HepG2 (cell line): Measurements from ENCODE around the gene TBCCD1. TPM values are rescaled to one million over a fixed set of nuclear protein-coding genes. Genes with fewer than 3 reads are reported as not detected.

ENCODE experiments used
- ATF1 ChIP-seq: IDR thresholded peaks from 2 replicates; pipeline ENCODE4 v1.6.1; 2016; ENCODE audit warnings: mild to moderate bottlenecking, control low read depth
- ATRX ChIP-seq: sonication (generic); formaldehyde crosslinking; IDR thresholded peaks from 2 replicates; pipeline ENCODE4 v1.4.0; 2020; ENCODE audit warnings: missing genetic modification reagents, borderline replicate concordance
- ERF ChIP-seq: IDR thresholded peaks from 2 replicates; pipeline ENCODE4 v1.6.1; 2018; ENCODE audit warnings: missing biosample characterization, missing genetic modification reagents
- FOXJ3 ChIP-seq: sonication (generic); formaldehyde crosslinking; IDR thresholded peaks from 2 replicates; pipeline ENCODE4 v1.4.0; 2020; ENCODE audit warnings: missing genetic modification reagents, mild to moderate bottlenecking, borderline replicate concordance
- KDM2A ChIP-seq: sonication (generic); formaldehyde crosslinking; IDR thresholded peaks from 2 replicates; pipeline ENCODE4 v1.4.0; 2020; ENCODE audit warnings: low read depth, missing genetic modification reagents, borderline replicate concordance
- KLF11 ChIP-seq: IDR thresholded peaks from 2 replicates; pipeline ENCODE4 v1.6.1; 2016; ENCODE audit warnings: missing compliant biosample characterization
- RAD51 ChIP-seq: fragments of 450-650 bp; IDR thresholded peaks from 2 replicates; pipeline ENCODE4 v1.6.1; 2016; ENCODE audit warnings: borderline replicate concordance
- REXO4 ChIP-seq: sonication (generic); formaldehyde crosslinking; IDR thresholded peaks from 2 replicates; pipeline ENCODE4 v1.8.0; 2022; ENCODE audit warnings: missing genetic modification reagents, mild to moderate bottlenecking, borderline replicate concordance
- RORA ChIP-seq: sonication (generic); formaldehyde crosslinking; IDR thresholded peaks from 2 replicates; pipeline ENCODE4 v1.5.0; 2020; ENCODE audit warnings: mild to moderate bottlenecking, missing genetic modification reagents, moderate library complexity
- TCF12 ChIP-seq, 2 experiments: fragments of 450-650 bp in 1 of 2; sonication (generic) in 1 of 2; formaldehyde crosslinking in 1 of 2; IDR thresholded peaks; 2 replicates each; pipeline versions ENCODE4 v1.6.1 to v1.8.0; 2017 to 2022; ENCODE audit warnings: antibody characterized with exemption in 1 of 2, mild to moderate bottlenecking in 1 of 2, missing genetic modification reagents in 1 of 2, moderate library complexity in 1 of 2
- ZBTB25 ChIP-seq: IDR thresholded peaks from 2 replicates; pipeline ENCODE4 v1.6.1; 2018; ENCODE audit warnings: missing genetic modification reagents
- ZNF24 ChIP-seq: fragments of 450-650 bp; IDR thresholded peaks from 2 replicates; pipeline ENCODE4 v1.6.1; 2017; ENCODE audit warnings: antibody characterized with exemption, mild to moderate bottlenecking
- ZNF296 ChIP-seq: sonication (generic); formaldehyde crosslinking; conservative IDR thresholded peaks from 2 replicates; pipeline ENCODE4 v1.5.0; 2020; ENCODE audit warnings: mild to moderate bottlenecking, missing genetic modification reagents
- polyA plus RNA-seq, 8 experiments: library from polyadenylated mRNA; depleted of rRNA in 3 of 8; stranded (reverse) in 7 of 8; unstranded in 1 of 8; fragments of >200 nt; fragmentation: Illumina TruSeq in 4 of 8; extraction: Trizol in 4 of 8; gene quantifications; 2 replicates each; pipeline versions ENCODE4 v1.2.1 to v1.2.3, GENCODE V29; 2011 to 2016; ENCODE audit warnings: low read depth in 4 of 8, missing spikeins in 1 of 8, mixed read lengths in 1 of 8; ENCODE audit not compliant: insufficient read depth in 1 of 8
- total RNA-seq, 5 experiments: library from RNA; depleted of rRNA; stranded (reverse); fragments of >200 nt; fragmentation: Illumina TruSeq; extraction: Trizol; gene quantifications; 2 replicates each; pipeline ENCODE4 v1.2.3, GENCODE V29; 2016; ENCODE audit warnings: low read depth in 1 of 5
- TF ChIP-seq, protein P1 (sequence below): conservative IDR thresholded peaks from 2 replicates; pipeline ENCODE4 v1.6.1; 2018; ENCODE audit warnings: missing genetic modification reagents
- TF ChIP-seq, protein P2 (sequence below): IDR thresholded peaks from 2 replicates; pipeline ENCODE4 v1.6.1; 2016; ENCODE audit warnings: missing biosample characterization, missing genetic modification reagents, low read depth
- TF ChIP-seq, protein P3 (sequence below): sonication (generic); formaldehyde crosslinking; IDR thresholded peaks from 2 replicates; pipeline ENCODE4 v1.9.0; 2021; ENCODE audit warnings: missing genetic modification reagents, mild to moderate bottlenecking, borderline replicate concordance
- TF ChIP-seq, protein P4 (sequence below): sonication (generic); formaldehyde crosslinking; IDR thresholded peaks from 2 replicates; pipeline ENCODE4 v1.4.0; 2020; ENCODE audit warnings: mild to moderate bottlenecking, missing genetic modification reagents
- TF ChIP-seq, protein P5 (sequence below): sonication (generic); IDR thresholded peaks from 2 replicates; pipeline ENCODE4 v1.6.1; 2016; ENCODE audit warnings: low read depth, borderline replicate concordance
- TF ChIP-seq, protein P6 (sequence below): sonication (generic); formaldehyde crosslinking; IDR thresholded peaks from 2 replicates; pipeline ENCODE4 v1.8.0; 2023; ENCODE audit warnings: mild to moderate bottlenecking, missing genetic modification reagents

The TBCCD1 gene
- total and polyA plus RNA-seq, 2 of the 13 experiments (the other 11 are each of a cell fraction or from before 2014, with no cell fraction given), result 13.6 to 16.2 TPM

- peak; percentile 78 for TF ChIP-seq ZBTB25 (CRISPR knock-in tag)
- TF ChIP-seq ATF1 (CRISPR knock-in tag), result no peak
- TF ChIP-seq, protein P1, sequence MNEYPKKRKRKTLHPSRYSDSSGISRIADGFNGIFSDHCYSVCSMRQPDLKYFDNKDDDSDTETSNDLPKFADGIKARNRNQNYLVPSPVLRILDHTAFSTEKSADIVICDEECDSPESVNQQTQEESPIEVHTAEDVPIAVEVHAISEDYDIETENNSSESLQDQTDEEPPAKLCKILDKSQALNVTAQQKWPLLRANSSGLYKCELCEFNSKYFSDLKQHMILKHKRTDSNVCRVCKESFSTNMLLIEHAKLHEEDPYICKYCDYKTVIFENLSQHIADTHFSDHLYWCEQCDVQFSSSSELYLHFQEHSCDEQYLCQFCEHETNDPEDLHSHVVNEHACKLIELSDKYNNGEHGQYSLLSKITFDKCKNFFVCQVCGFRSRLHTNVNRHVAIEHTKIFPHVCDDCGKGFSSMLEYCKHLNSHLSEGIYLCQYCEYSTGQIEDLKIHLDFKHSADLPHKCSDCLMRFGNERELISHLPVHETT, result no peak
- TF ChIP-seq, protein P2, sequence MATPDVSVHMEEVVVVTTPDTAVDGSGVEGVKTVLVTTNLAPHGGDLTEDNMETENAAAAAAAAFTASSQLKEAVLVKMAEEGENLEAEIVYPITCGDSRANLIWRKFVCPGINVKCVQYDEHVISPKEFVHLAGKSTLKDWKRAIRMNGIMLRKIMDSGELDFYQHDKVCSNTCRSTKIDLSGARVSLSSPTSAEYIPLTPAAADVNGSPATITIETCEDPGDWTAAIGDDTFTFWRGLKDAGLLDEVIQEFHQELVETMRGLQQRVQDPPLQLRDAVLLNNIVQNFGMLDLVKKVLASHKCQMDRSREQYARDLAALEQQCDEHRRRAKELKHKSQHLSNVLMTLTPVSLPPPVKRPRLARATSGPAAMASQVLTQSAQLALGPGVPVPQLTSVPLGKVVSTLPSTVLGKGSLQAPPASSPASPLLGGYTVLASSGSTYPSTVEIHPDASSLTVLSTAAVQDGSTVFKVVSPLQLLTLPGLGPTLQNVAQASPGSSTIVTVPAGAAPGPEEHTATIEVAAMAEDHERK, result no peak
- TF ChIP-seq ZNF24, result 0 out of 2 replicates have a peak, but pooled peaks have one; percentile 45
- TF ChIP-seq, protein P3, sequence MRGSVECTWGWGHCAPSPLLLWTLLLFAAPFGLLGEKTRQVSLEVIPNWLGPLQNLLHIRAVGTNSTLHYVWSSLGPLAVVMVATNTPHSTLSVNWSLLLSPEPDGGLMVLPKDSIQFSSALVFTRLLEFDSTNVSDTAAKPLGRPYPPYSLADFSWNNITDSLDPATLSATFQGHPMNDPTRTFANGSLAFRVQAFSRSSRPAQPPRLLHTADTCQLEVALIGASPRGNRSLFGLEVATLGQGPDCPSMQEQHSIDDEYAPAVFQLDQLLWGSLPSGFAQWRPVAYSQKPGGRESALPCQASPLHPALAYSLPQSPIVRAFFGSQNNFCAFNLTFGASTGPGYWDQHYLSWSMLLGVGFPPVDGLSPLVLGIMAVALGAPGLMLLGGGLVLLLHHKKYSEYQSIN, result no peak
- no peak for TF ChIP-seq RORA
- peak; percentile 93 for TF ChIP-seq ERF (CRISPR knock-in tag)
- no peak for TF ChIP-seq KDM2A
- TF ChIP-seq, protein P4, sequence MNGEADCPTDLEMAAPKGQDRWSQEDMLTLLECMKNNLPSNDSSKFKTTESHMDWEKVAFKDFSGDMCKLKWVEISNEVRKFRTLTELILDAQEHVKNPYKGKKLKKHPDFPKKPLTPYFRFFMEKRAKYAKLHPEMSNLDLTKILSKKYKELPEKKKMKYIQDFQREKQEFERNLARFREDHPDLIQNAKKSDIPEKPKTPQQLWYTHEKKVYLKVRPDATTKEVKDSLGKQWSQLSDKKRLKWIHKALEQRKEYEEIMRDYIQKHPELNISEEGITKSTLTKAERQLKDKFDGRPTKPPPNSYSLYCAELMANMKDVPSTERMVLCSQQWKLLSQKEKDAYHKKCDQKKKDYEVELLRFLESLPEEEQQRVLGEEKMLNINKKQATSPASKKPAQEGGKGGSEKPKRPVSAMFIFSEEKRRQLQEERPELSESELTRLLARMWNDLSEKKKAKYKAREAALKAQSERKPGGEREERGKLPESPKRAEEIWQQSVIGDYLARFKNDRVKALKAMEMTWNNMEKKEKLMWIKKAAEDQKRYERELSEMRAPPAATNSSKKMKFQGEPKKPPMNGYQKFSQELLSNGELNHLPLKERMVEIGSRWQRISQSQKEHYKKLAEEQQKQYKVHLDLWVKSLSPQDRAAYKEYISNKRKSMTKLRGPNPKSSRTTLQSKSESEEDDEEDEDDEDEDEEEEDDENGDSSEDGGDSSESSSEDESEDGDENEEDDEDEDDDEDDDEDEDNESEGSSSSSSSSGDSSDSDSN (CRISPR knock-in tag), result 0 out of 2 replicates have a peak, but pooled peaks have one; percentile 13
- no peak for TF ChIP-seq ZNF296 (CRISPR knock-in tag)
- TF ChIP-seq, protein P5, sequence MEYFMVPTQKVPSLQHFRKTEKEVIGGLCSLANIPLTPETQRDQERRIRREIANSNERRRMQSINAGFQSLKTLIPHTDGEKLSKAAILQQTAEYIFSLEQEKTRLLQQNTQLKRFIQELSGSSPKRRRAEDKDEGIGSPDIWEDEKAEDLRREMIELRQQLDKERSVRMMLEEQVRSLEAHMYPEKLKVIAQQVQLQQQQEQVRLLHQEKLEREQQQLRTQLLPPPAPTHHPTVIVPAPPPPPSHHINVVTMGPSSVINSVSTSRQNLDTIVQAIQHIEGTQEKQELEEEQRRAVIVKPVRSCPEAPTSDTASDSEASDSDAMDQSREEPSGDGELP, result no peak
- no peak for TF ChIP-seq ATRX (CRISPR knock-in tag)
- TF ChIP-seq RAD51, result no peak
- TF ChIP-seq TCF12 (IDR thresholded peaks at IDR 0.05), result no peak
- peak; percentile 49; the same call in 1 of the 2 replicates for TF ChIP-seq TCF12 (CRISPR knock-in tag; IDR thresholded peaks at IDR 0.05)
- TF ChIP-seq, protein P6, sequence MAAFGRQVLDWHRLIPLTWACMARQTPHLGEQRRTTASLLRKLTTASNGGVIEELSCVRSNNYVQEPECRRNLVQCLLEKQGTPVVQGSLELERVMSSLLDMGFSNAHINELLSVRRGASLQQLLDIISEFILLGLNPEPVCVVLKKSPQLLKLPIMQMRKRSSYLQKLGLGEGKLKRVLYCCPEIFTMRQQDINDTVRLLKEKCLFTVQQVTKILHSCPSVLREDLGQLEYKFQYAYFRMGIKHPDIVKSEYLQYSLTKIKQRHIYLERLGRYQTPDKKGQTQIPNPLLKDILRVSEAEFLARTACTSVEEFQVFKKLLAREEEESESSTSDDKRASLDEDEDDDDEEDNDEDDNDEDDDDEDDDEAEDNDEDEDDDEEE (CRISPR knock-in tag), result peak; percentile 53; the same call in 1 of the 2 replicates
- no peak for TF ChIP-seq KLF11 (CRISPR knock-in tag)
- peak; percentile 41; the same call in 1 of the 2 replicates for TF ChIP-seq FOXJ3
- TF ChIP-seq REXO4 (CRISPR knock-in tag), result no peak
Observed at GRCh38 chr3:186599142-186599784, 32.1 kb upstream of the TBCCD1 start (continued).
